ENCODE results near the gene TRPT1.

GRCh38 chr11:64222651-64223000, 3.4 kb downstream of the TRPT1 start:
- TF ChIP-seq POLR2A (IDR thresholded peaks at IDR 0.05; ENCODE audit: low read depth, low read length) (no peak), POLR2AphosphoS5 (IDR thresholded peaks at IDR 0.05; ENCODE audit: low read depth, low read length) (no peak)
